ENCODE results near the gene MAP4K1.

Gene MAP4K1

GRCh38 chr19:38599722-38600121 is 18.0 kb downstream of the MAP4K1 start:
- no peaks in the 10 kb centered on the region for H3K36me3 ChIP-seq (ENCODE audit: insufficient read depth, low read length)
- H3K27ac ChIP-seq = no peak overlapping the region
- TF ChIP-seq EZH2 (IDR thresholded peaks at IDR 0.05) = no peak
- no peak for TF ChIP-seq FOXP2 (optimal IDR thresholded peaks at IDR 0.05; ENCODE audit: control extremely low read depth, extremely low read length, insufficient read depth)
- TF ChIP-seq POLR2AphosphoS5 (IDR thresholded peaks at IDR 0.05; ENCODE audit: borderline replicate concordance, low read depth, low read length) = no peak
- no peaks in the 10 kb centered on the region for H3K9me3 ChIP-seq (ENCODE audit: low read depth, low read length)
- no peak overlapping the region for H3K4me3 ChIP-seq
- DNase-seq (ENCODE audit: low read depth, low spot score) = no peak
- H3K9ac ChIP-seq (ENCODE audit: insufficient read length) = no peak overlapping the region

- TF ChIP-seq FOXP2 (optimal IDR thresholded peaks at IDR 0.05; ENCODE audit: control extremely low read depth, extremely low read length, insufficient read depth) (no peak), EZH2 (IDR thresholded peaks at IDR 0.05) (no peak)
- H3K4me3 ChIP-seq = no peak overlapping the region
These were observed 20.7 kb downstream of the MAP4K1 start for GRCh38 chr19:38597075-38597474.

GRCh38 chr19:38596057-38596981 is 21.4 kb downstream of the MAP4K1 start:
- Histone ChIP-seq H3K4me3 (no peak overlapping the region), H3K9ac (ENCODE audit: insufficient read length) (no peak overlapping the region), H3K9me3 (ENCODE audit: low read depth, low read length) (no peaks in the 10 kb centered on the region), H3K36me3 (ENCODE audit: insufficient read depth, low read length) (no peaks in the 10 kb centered on the region), H3K27ac (no peak overlapping the region)
- DNase-seq (ENCODE audit: low read depth, low spot score) = no peak
- TF ChIP-seq FOXP2 (optimal IDR thresholded peaks at IDR 0.05; ENCODE audit: control extremely low read depth, extremely low read length, insufficient read depth) = no peak
- TF ChIP-seq EZH2 (IDR thresholded peaks at IDR 0.05) = no peak
- no peak for TF ChIP-seq POLR2AphosphoS5 (IDR thresholded peaks at IDR 0.05; ENCODE audit: borderline replicate concordance, low read depth, low read length)

More at GRCh38 chr19:38597075-38597474, 20.7 kb downstream of the MAP4K1 start:
- Histone ChIP-seq H3K9me3 (ENCODE audit: low read depth, low read length) (no peaks in the 10 kb centered on the region), H3K36me3 (ENCODE audit: insufficient read depth, low read length) (no peaks in the 10 kb centered on the region), H3K27ac (no peak overlapping the region), H3K9ac (ENCODE audit: insufficient read length) (no peak overlapping the region)
- no peak for DNase-seq (ENCODE audit: low read depth, low spot score)

- no peak for DNase-seq (ENCODE audit: low read depth, low spot score)
- TF ChIP-seq FOXP2 (optimal IDR thresholded peaks at IDR 0.05; ENCODE audit: control extremely low read depth, extremely low read length, insufficient read depth) (no peak), POLR2AphosphoS5 (IDR thresholded peaks at IDR 0.05; ENCODE audit: borderline replicate concordance, low read depth, low read length) (no peak), EZH2 (IDR thresholded peaks at IDR 0.05) (no peak)
- H3K9me3 ChIP-seq (ENCODE audit: low read depth, low read length) = no peaks in the 10 kb centered on the region
- no peaks in the 10 kb centered on the region for H3K36me3 ChIP-seq (ENCODE audit: insufficient read depth, low read length)
- H3K27ac ChIP-seq = no peak overlapping the region
- no peak overlapping the region for H3K9ac ChIP-seq (ENCODE audit: insufficient read length)
- no peak overlapping the region for H3K4me3 ChIP-seq
These were observed 24.8 kb downstream of the MAP4K1 start for GRCh38 chr19:38592940-38593339.

- Histone ChIP-seq H3K27ac (no peak overlapping the region), H3K36me3 (ENCODE audit: insufficient read depth, low read length) (no peaks in the 10 kb centered on the region), H3K9me3 (ENCODE audit: low read depth, low read length) (no peaks in the 10 kb centered on the region), H3K9ac (ENCODE audit: insufficient read length) (no peak overlapping the region), H3K4me3 (no peak overlapping the region)
- no peak for DNase-seq (ENCODE audit: low read depth, low spot score)
- TF ChIP-seq POLR2AphosphoS5 (IDR thresholded peaks at IDR 0.05; ENCODE audit: borderline replicate concordance, low read depth, low read length) = no peak
- no peak for TF ChIP-seq EZH2 (IDR thresholded peaks at IDR 0.05)
- TF ChIP-seq FOXP2 (optimal IDR thresholded peaks at IDR 0.05; ENCODE audit: control extremely low read depth, extremely low read length, insufficient read depth) = no peak
These were observed 29.7 kb downstream of the MAP4K1 start for GRCh38 chr19:38588041-38588440.

GRCh38 chr19:38587562-38587961 is 30.2 kb downstream of the MAP4K1 start:
- Histone ChIP-seq H3K9ac (ENCODE audit: insufficient read length) (no peak overlapping the region), H3K36me3 (ENCODE audit: insufficient read depth, low read length) (no peaks in the 10 kb centered on the region), H3K27ac (no peak overlapping the region), H3K9me3 (ENCODE audit: low read depth, low read length) (no peaks in the 10 kb centered on the region), H3K4me3 (no peak overlapping the region)
- no peak for DNase-seq (ENCODE audit: low read depth, low spot score)
- TF ChIP-seq FOXP2 (optimal IDR thresholded peaks at IDR 0.05; ENCODE audit: control extremely low read depth, extremely low read length, insufficient read depth) (no peak), POLR2AphosphoS5 (IDR thresholded peaks at IDR 0.05; ENCODE audit: borderline replicate concordance, low read depth, low read length) (no peak), EZH2 (IDR thresholded peaks at IDR 0.05) (no peak)

GRCh38 chr19:38583985-38584305 is 33.8 kb downstream of the MAP4K1 start:
- no peaks in the 10 kb centered on the region for H3K9me3 ChIP-seq (ENCODE audit: low read depth, low read length)
- H3K36me3 ChIP-seq (ENCODE audit: insufficient read depth, low read length) = no peaks in the 10 kb centered on the region
- no peak for TF ChIP-seq POLR2AphosphoS5 (IDR thresholded peaks at IDR 0.05; ENCODE audit: borderline replicate concordance, low read depth, low read length)
- no peak for TF ChIP-seq EZH2 (IDR thresholded peaks at IDR 0.05)
- no peak for TF ChIP-seq FOXP2 (optimal IDR thresholded peaks at IDR 0.05; ENCODE audit: control extremely low read depth, extremely low read length, insufficient read depth)
- no peak overlapping the region for H3K27ac ChIP-seq
- no peak overlapping the region for H3K9ac ChIP-seq (ENCODE audit: insufficient read length)
- H3K4me3 ChIP-seq = no peak overlapping the region
- no peak for DNase-seq (ENCODE audit: low read depth, low spot score)

- Histone ChIP-seq H3K4me3 (no peak overlapping the region), H3K36me3 (ENCODE audit: insufficient read depth, low read length) (no peaks in the 10 kb centered on the region), H3K9me3 (ENCODE audit: low read depth, low read length) (no peaks in the 10 kb centered on the region), H3K27ac (no peak overlapping the region), H3K9ac (ENCODE audit: insufficient read length) (no peak overlapping the region)
- TF ChIP-seq POLR2AphosphoS5 (IDR thresholded peaks at IDR 0.05; ENCODE audit: borderline replicate concordance, low read depth, low read length) (no peak), EZH2 (IDR thresholded peaks at IDR 0.05) (no peak), FOXP2 (optimal IDR thresholded peaks at IDR 0.05; ENCODE audit: control extremely low read depth, extremely low read length, insufficient read depth) (no peak)
- no peak for DNase-seq (ENCODE audit: low read depth, low spot score)
These were observed 34.4 kb downstream of the MAP4K1 start for GRCh38 chr19:38583219-38583984.

All from SK-N-MC (cell line).